ENCODE results near the gene EPS8.

The EPS8 gene

GRCh38 chr12:15690320-15690719 lies 98.9 kb downstream of the EPS8 start:
- DNase-seq (ENCODE audit: low spot score) = no peak

- DNase-seq (ENCODE audit: low spot score) = peak; percentile 47
Observed at GRCh38 chr12:15689751-15690191, 99.4 kb downstream of the EPS8 start.

- peak; percentile 35 for DNase-seq (ENCODE audit: low spot score)
Observed at GRCh38 chr12:15688838-15689625, 100.2 kb downstream of the EPS8 start.

- peak; percentile 81 for DNase-seq (ENCODE audit: low spot score)
Observed at GRCh38 chr12:15688202-15688736, 100.9 kb downstream of the EPS8 start.

GRCh38 chr12:15687583-15687982 lies 101.6 kb downstream of the EPS8 start:
- no peak for DNase-seq (ENCODE audit: low spot score)

- no peak for DNase-seq (ENCODE audit: low spot score)
Observed at GRCh38 chr12:15684896-15685658, 104.1 kb downstream of the EPS8 start.

GRCh38 chr12:15682826-15683225 lies 106.4 kb downstream of the EPS8 start:
- no peak for DNase-seq (ENCODE audit: low spot score)

- DNase-seq (ENCODE audit: low spot score) = peak; percentile 20
Observed at GRCh38 chr12:15679151-15679550, 110.0 kb downstream of the EPS8 start.

GRCh38 chr12:15677726-15678201 lies 111.4 kb downstream of the EPS8 start:
- no peak for DNase-seq (ENCODE audit: low spot score)

GRCh38 chr12:15677228-15677627 lies 112.0 kb downstream of the EPS8 start:
- no peak for DNase-seq (ENCODE audit: low spot score)

GRCh38 chr12:15672671-15673270 lies 116.4 kb downstream of the EPS8 start:
- DNase-seq (ENCODE audit: low spot score) = no peak

- DNase-seq (ENCODE audit: low spot score) = no peak
Observed at GRCh38 chr12:15670756-15671155, 118.4 kb downstream of the EPS8 start.

GRCh38 chr12:15669256-15669948 lies 119.8 kb downstream of the EPS8 start:
- no peak for DNase-seq (ENCODE audit: low spot score)

- no peak for DNase-seq (ENCODE audit: low spot score)
Observed at GRCh38 chr12:15664491-15664890, 124.7 kb downstream of the EPS8 start.

- no peak for DNase-seq (ENCODE audit: low spot score)
Observed at GRCh38 chr12:15662983-15663659, 126.1 kb downstream of the EPS8 start.

GRCh38 chr12:15662303-15662980 lies 126.7 kb downstream of the EPS8 start:
- peak; percentile 6 for DNase-seq (ENCODE audit: low spot score)

GRCh38 chr12:15651371-15651770 lies 137.8 kb downstream of the EPS8 start:
- no peak for DNase-seq (ENCODE audit: low spot score)

GRCh38 chr12:15650399-15651128 lies 138.6 kb downstream of the EPS8 start:
- no peak for DNase-seq (ENCODE audit: low spot score)

GRCh38 chr12:15649347-15649746 lies 139.8 kb downstream of the EPS8 start:
- no peak for DNase-seq (ENCODE audit: low spot score)

GRCh38 chr12:15648558-15648957 lies 140.6 kb downstream of the EPS8 start:
- DNase-seq (ENCODE audit: low spot score) = no peak
